K562 (cell line): ENCODE data around the gene SLC35A2. TPM values are rescaled to one million over a fixed set of nuclear protein-coding genes. Genes with fewer than 3 reads are reported as not detected.

Source experiments
- ATF4 ChIP-seq: fragments of 450-650 bp; formaldehyde crosslinking; IDR thresholded peaks from 2 replicates; pipeline ENCODE4 v1.4.0; 2022; ENCODE audit warnings: mild to moderate bottlenecking, moderate library complexity
- BDP1 ChIP-seq: IDR thresholded peaks from 3 replicates; pipeline ENCODE4 v1.6.1; 2011; ENCODE audit not compliant: insufficient read length, insufficient read depth
- CSDE1 ChIP-seq, 2 experiments: fragments of 450-650 bp; IDR thresholded peaks; 2 replicates each; pipeline ENCODE4 v1.6.1; 2016; ENCODE audit warnings: mild to moderate bottlenecking in 1 of 2
- CTBP1 ChIP-seq: fragments of 450-650 bp; IDR thresholded peaks from 2 replicates; pipeline ENCODE4 v1.6.1; 2016; ENCODE audit warnings: borderline replicate concordance
- STAT5A ChIP-seq: IDR thresholded peaks from 2 replicates; pipeline ENCODE4 v1.6.1; 2012; ENCODE audit warnings: low read length, inconsistent platforms, borderline replicate concordance
- TCF3 ChIP-seq: sonication (generic); formaldehyde crosslinking; IDR thresholded peaks from 2 replicates; pipeline ENCODE4 v1.4.0; 2020; ENCODE audit warnings: mild to moderate bottlenecking, missing genetic modification reagents
- TEAD4 ChIP-seq, 2 experiments: sonication (generic) in 1 of 2; formaldehyde crosslinking in 1 of 2; IDR thresholded peaks; 2 replicates each; pipeline versions ENCODE4 v1.6.1 to v1.8.0; 2012 to 2022; ENCODE audit warnings: borderline replicate concordance in 1 of 2, inconsistent platforms in 1 of 2, low read length in 1 of 2, mild to moderate bottlenecking in 1 of 2, missing genetic modification reagents in 1 of 2
- ZBTB7A ChIP-seq: IDR thresholded peaks from 2 replicates; pipeline ENCODE4 v1.6.1; 2011; ENCODE audit warnings: low read depth, mild to moderate bottlenecking, low read length, moderate library complexity, borderline replicate concordance; ENCODE audit not compliant: control insufficient read depth
- ZNF707 ChIP-seq: fragments of 250-450 bp; sonication (Bioruptor Pico); conservative IDR thresholded peaks from 2 replicates; pipeline ENCODE4 v1.8.0; 2022; ENCODE audit warnings: inconsistent platforms, mild to moderate bottlenecking, moderate library complexity
- ZNF766 ChIP-seq: fragments of 200-800 bp; sonication (Bioruptor generic); conservative IDR thresholded peaks from 2 replicates; pipeline ENCODE4 v1.6.1; 2016; ENCODE audit warnings: missing genetic modification characterization, missing compliant biosample characterization
- polyA plus RNA-seq, 8 experiments: library from polyadenylated mRNA; depleted of rRNA in 4 of 8; stranded (reverse) in 5 of 8; unstranded in 3 of 8; fragments of >200 nt; fragmentation: Nextera tagmentation in 2 of 8; fragmentation: Illumina TruSeq in 1 of 8; extraction: Ambion mirVana in 2 of 8; extraction: Trizol in 1 of 8; gene quantifications; 2 replicates each; pipeline versions ENCODE4 v1.2.1 to v1.2.3, GENCODE V29; 2011 to 2014; ENCODE audit warnings: inconsistent platforms in 1 of 8, missing spikeins in 1 of 8
- total RNA-seq, 7 experiments: library from RNA; depleted of rRNA in 6 of 7; stranded (reverse); fragments of >200 nt in 6 of 7; fragmentation: Illumina TruSeq in 2 of 7; extraction: Trizol in 2 of 7; gene quantifications; 2 replicates each; pipeline versions ENCODE4 v1.2.1 to v1.2.3, GENCODE V29; 2011 to 2021; ENCODE audit warnings: low replicate concordance in 1 of 7

The SLC35A2 gene
- total and polyA plus RNA-seq, 9 of the 15 experiments (the other 6 are each of a cell fraction or from before 2014, with no cell fraction given): 3.3 to 38.9 (median 20.0) TPM

DNA sequence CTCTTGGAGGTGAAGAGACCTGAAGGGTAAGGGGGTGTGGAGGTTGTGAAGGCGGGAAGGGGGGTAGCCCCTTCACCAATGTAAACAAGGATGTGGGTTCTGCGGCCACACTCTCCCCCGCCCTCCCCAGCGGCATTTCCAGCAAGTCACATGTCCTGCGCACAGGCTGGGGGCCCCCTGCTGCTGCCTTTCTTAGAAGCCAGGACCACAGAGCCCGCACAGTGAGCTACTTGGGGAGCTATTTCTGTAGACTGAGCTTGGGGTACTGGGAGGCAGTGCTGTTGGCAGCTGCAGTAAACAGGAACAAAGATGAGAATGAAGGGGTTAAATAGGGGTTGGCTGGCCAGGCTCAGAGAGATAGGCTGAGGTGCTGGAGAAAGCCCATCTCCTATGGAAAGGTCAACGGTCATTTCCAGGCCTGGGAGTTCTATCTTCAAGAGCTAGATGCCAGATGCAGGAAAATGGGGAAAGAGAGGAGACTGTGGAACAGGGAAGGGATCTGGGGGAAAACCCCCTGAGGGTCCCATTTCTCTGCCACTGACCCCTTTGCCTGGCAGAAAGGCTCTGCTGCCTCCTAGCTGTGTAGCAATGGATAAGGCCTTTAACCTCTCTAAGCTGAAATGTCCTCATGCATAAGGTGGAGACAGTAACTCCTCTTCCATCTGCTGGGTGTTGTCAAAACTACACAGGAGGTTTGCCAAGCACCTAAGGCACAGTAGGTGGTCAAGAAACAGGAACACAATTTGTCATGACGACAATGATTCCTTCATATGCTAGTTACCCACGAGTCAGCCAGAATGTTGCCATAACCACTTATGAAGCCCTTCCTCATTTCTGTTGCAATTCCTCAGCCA lies 25.8 kb upstream of the SLC35A2 start (continued):
- no peak for TF ChIP-seq CSDE1 (IDR thresholded peaks at IDR 0.05)
- no peak for TF ChIP-seq ZNF707
- TF ChIP-seq ZBTB7A: peak; percentile 91
- TF ChIP-seq STAT5A: peak; percentile 80
- TF ChIP-seq TEAD4 (IDR thresholded peaks at IDR 0.05; ENCODE audit: low read length): peak; percentile 71
- no peak for TF ChIP-seq TEAD4 (CRISPR knock-in tag; IDR thresholded peaks at IDR 0.05; ENCODE audit: borderline replicate concordance)
- peak; percentile 83; the same call in 1 of the 2 replicates for TF ChIP-seq ZNF766 (CRISPR knock-in tag)
- TF ChIP-seq CTBP1: peak; percentile 44; the same call in 1 of the 2 replicates
- TF ChIP-seq TCF3 (CRISPR knock-in tag): peak; percentile 76
- TF ChIP-seq BDP1: no peak
- TF ChIP-seq ATF4 (CRISPR knock-in tag): no peak
